Stimulated activated CD4-positive, alpha-beta T cell treated with anti-CD3 and anti-CD28 coated beads, Interleukin-15, amount 100 ng/mL, for 48 hours (primary cell): Measurements from ENCODE around the gene PATE2.

Experiments used
- DNase-seq, 2 donors: peaks; one replicate each; pipeline ENCODE4 v3.0.0-alpha.2; 2020; ENCODE audit warnings: low read depth in 2 of 2

The PATE2 gene

DNA sequence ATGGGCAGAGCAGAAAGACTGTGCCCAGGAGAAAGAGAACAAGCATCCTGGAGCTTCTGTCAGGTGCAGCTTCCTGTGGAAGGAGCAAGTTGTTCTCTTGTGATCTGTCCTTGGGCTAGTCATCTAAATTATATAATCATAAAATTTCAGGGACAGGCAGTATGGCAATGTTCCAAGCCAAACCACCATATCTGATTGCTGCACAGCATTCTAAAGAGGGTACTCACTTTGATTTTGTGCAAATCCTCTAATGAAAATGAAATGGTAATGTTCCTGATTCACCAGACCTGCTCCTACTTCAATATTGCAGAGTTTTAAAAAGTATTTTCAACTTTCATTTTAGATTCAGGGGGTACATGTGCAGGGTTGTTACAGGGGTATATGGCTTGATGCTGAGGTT lies at the start of gene PATE2:
PATE2 (minus strand) TSS at position 101 of the 400 bp plus-strand sequence; CDS start at position 46, 55 bp downstream.
- no peak for DNase-seq

- DNase-seq, result no peak
Observed at GRCh38 chr11:125807909-125808308, 29.3 kb upstream of the PATE2 start.

- no peak for DNase-seq
Observed at GRCh38 chr11:125802387-125802786, 23.8 kb upstream of the PATE2 start.

DNA sequence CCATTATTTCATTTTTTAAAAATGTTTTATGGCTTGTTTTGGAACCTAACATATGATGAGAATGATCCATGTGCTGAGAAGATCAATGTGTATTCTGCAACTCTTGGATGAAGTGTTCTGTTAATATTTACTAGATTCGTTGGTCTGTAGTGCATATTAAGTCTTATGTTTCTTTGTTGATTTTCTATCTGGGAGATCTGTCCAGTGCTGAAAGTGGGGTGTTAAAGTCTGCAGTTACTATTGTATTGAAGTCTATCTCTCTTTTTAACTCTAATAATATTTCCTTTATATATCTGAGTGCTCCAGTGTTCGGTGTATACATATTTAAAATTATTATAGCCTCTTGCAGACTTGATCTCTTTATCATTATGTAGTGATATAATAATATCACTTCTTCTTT lies 21.2 kb upstream of the PATE2 start:
- no peak for DNase-seq

- DNase-seq, result no peak
Observed at GRCh38 chr11:125797641-125798040, 19.0 kb upstream of the PATE2 start.

DNA sequence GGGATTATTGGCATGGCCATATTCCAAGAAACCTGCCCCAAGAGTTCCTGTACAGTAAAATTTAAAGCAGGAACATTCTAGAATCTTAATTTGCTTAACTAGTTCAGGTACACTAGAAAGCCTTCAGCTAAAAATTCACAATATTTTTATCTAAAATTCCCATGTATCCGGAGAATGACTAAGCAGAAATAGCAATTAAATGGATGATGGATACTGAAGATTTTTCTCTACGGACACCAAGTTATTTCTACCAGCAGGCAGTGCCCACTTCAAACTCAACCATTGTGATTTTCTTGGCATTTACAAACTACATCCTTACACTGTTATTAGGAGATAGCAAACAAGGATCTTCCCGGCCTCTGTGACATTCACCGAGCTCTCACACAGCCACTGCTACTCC lies 12.2 kb upstream of the PATE2 start:
- DNase-seq, result no peak

DNA sequence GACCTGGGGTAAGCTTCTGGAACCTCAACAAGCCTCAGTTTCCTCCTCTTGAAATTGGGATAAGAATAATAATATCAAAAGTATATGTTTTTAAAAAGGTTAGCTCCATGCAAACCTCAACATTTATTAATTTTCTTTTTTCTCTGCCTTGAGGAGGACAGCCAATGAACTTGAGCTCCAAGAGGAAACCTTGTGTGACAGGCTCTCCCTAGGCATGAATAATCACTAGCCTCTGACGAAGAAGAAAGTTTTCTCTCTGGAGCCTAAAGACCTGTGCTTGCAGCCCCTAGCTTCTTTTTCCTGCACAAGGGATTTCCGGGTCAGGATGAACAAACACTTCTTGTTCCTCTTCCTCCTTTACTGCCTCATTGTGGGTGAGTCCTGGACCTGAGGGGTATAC lies 9.2 kb upstream of the PATE2 start, which contains the start of gene PATE3:
PATE3 (plus strand) TSS at position 301 of the 400 bp plus-strand sequence; CDS start at position 326, 25 bp downstream.
- DNase-seq, result no peak

GRCh38 chr11:125784678-125785077 lies 6.0 kb upstream of the PATE2 start:
- no peak for DNase-seq

DNA sequence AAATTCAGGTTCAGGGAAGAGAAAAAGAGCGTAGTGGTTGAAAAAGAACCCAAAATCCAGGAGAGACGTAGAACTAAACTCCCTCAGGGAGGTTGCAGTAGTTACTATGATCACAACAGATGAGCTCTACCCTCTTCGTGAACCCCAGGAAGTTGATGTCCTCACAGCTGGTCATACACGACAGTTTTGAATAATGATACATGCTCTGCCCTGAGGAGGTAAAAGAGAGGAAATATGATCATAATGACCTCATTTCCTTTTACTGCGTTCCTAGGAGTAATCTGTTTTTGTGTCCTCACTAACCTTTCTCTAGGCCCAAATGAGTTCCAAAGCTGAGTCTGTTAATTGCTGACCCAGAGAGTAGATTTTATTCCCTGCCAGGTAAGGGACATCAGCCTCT lies 1.3 kb downstream of the PATE2 start:
- DNase-seq, result no peak

DNA sequence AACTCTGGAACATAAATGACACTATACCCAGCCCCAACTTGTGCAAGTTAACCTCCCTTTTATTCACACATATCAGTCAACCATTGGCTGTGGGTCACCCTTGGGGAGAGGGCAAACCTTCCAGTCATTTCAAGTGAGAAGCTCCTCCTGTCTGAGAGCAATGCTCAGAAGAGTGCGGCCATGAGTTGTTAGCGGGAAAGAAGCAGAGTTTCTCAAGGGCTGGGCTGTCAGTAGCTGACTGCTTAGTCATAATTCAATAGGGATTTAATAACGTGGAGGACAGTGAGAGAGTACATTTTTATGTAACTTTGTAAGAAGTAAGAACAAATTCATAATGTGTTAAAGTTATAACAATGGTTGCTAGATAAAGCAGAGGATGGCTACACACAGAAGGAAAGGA lies 5.1 kb downstream of the PATE2 start:
- DNase-seq, result no peak

DNA sequence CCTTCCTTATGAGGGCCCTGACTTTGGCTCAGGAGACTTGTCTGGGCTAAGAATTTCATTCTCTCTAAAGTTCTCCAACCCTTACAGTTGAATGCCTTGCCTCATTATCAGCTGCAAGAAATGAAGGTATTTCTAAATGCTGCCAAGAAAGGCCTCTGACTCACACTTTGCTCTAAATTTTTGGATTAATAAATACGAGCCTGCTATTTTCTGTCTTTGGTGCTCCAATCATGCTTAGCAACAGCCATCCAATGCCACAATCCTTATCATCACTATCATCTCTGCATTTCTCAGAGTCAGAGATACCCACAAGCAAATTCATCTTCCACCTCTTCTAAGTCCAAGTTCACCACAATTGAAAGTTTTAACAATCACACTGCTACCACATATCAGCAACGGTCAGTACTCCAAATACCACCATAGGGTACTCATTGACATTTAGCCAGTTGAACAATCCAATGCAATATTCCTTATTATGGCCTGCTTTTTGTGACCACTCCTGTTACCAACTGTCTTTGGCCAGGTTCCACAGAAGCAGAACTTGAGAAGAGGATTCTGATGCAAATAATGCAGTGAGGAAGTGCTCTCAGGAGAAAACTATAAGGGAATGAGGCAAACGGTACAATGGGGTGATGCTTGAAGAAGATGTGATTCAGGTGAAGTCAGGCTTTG lies 5.7 kb downstream of the PATE2 start:
- no peak for DNase-seq

DNA sequence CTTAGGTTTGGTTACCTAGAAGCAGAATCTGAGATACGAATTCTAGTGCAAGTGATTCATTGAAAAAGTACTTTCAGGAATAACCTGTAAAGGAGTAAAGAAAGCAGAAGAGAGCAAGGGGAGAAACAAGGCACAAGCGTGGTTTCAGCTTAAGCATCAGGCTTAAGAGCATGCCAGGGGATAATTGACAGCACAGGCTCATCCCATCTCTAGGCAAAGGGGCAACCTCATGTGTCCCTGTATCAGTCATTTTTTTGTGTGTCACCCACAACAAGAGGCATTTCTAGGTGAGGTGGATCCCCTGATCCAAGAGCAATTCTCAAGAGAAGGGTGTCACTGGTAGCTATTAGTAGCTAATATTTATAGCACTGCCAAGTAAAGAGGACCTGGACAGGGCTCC lies 8.0 kb downstream of the PATE2 start:
- DNase-seq, result no peak

DNA sequence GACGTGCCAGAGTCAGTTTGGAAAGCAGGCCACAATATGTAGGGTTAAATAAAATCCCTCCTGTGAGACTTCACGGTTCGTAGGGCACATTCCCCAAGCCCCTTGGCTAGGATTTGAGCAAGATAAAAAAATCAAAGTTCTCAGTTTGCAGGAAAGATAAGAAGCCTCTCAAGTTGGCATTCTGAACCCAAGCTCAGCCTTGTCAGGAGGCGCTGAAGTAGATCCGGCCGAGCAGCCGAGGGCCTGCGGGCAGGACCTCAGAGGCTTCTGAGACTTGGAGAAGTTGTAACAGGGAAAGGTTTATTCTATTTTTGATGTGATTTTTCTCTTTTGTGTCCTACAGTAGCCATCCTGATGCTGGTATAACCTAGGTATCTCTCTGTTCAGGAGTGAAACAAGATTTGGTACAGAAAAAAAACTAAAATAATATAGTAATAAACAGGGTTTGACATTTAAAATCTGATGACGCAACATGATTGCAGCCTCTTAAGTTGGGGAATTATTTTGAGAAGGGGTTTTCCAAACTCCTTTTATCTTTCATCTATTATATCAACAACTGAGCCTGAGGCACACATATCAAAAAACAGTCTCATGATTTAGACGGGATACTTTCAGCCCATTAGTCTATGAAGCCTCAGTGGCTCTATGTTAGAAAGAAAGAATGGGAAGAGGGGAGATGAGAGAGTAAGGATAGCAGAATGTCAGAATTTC lies 10.1 kb downstream of the PATE2 start:
- DNase-seq, result no peak

GRCh38 chr11:125766251-125766650 lies 12.4 kb downstream of the PATE2 start:
- no peak for DNase-seq

DNA sequence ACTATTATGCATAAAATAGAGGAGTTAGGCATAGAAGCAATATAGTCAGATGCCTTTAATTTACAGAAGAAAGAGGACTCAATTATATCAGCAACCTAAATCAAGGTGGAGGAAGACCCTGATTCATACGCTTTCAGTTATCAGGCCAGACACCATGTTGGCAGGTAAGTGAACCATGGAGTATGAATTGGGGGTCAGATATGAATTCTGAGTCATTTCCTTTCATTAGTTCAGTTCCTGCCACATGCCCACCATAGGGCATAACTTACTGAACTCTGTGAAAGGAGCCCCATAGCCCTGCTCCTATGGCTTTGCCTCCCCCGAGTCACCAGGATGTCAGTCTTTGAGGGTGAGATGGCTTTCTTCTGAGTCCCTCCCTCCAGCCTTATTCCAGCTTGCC lies 15.1 kb downstream of the PATE2 start:
- no peak for DNase-seq

- no peak for DNase-seq
Observed at GRCh38 chr11:125762445-125762844, 16.2 kb downstream of the PATE2 start.

DNA sequence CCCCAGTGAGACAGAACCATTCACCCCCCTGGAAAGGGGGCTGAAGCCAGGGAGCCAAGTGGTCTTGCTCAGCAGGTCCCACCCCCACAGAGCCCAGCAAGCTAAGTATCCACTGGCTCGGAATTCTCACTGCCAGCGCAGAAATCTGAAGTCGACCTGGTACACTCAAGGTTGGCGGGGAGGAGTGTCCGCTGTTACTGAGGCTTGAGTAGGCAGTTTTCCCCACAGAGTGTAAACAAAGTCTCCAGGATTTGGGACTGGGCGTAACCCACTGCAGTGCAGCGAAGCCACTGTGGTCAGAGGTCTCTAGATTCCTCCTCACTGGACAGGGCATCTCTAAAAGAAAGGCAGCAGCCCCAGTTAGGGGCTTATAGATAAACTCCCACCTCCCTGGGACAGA lies 22.6 kb downstream of the PATE2 start:
- DNase-seq, result no peak

GRCh38 chr11:125750629-125751028 lies 28.0 kb downstream of the PATE2 start:
- DNase-seq, result no peak

GRCh38 chr11:125745979-125746378 lies 32.6 kb downstream of the PATE2 start, which contains the start of gene PATE1:
PATE1 (plus strand) TSS chr11:125746279; CDS start chr11:125746305, 26 bp downstream.
- DNase-seq, result no peak

DNA sequence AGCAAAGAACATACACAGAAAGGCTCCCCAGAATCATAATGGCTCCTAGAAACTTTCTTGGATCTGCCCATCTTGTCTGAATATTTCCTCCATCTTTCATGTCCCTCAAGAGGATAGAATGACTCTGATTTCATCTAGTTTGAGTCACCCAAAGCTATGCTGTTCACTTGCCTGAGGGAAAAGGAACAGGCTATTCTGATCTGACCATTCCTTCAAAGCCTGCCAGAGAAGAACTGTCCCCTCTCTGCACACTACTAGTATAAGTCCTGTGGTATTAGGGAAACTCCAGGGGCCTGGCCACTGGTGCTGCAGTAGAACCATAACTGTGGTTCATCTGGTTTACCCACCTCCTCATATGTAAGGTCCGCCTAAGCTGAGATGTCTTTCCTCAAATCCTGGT lies 34.9 kb downstream of the PATE2 start:
- DNase-seq, result no peak

GRCh38 chr11:125740617-125741016 lies 38.0 kb downstream of the PATE2 start:
- DNase-seq, result no peak

DNA sequence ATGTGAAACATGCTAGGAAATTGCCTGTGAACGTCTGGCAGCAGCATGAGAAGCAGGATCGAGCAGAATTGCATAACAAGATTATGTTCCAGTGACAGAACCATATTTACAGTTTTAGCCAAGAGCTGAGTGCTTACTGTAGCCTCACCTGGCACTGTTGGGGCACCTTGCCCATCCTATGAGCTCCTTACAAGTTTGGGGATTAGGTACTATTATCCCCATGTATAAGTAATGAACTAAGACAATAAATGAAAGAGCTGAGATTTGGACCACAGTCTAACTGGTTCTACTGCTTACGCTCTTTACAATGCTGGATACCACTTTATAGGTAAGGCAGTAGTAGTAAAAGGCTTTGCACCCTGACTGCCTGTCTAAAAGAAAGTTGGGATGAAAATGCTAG lies 49.7 kb downstream of the PATE2 start:
- DNase-seq, result no peak
